Neuronal stem cell (in vitro differentiated cells): ENCODE results near the gene TAP2.
"Not testable (repeated sequence)": the region's sequence is repeated elsewhere in the genome, so short reads cannot be mapped to it uniquely, and the experiment has no call there.

Source experiments
- DNase-seq: peaks from one replicate; pipeline ENCODE4 v3.0.0-alpha.2; 2013; ENCODE audit warnings: low spot score
- H2AFZ ChIP-seq: one replicate; pipeline ENCODE4 v1.6.1; 2013; ENCODE audit warnings: mild to moderate bottlenecking, low read length, inconsistent platforms
- H2AK5ac ChIP-seq: 2 replicates; pipeline ENCODE4 v1.6.1; 2013; ENCODE audit warnings: low read depth, mild to moderate bottlenecking, inconsistent platforms, low read length, moderate library complexity, mixed read lengths
- H2BK120ac ChIP-seq: 2 replicates; pipeline ENCODE4 v1.6.1; 2013; ENCODE audit warnings: low read depth, mild to moderate bottlenecking, inconsistent platforms, low read length, moderate library complexity, mixed read lengths
- H2BK12ac ChIP-seq: one replicate; pipeline ENCODE4 v1.6.1; 2013; ENCODE audit warnings: low read length, inconsistent platforms
- H2BK15ac ChIP-seq: 2 replicates; pipeline ENCODE4 v1.6.1; 2013; ENCODE audit warnings: mild to moderate bottlenecking, low read length, inconsistent platforms, mixed read lengths
- H2BK5ac ChIP-seq: one replicate; pipeline ENCODE4 v1.6.1; 2013; ENCODE audit warnings: inconsistent platforms, mild to moderate bottlenecking, low read length, moderate library complexity
- H3K14ac ChIP-seq: one replicate; pipeline ENCODE4 v1.6.1; 2013; ENCODE audit warnings: low read length, inconsistent platforms
- H3K18ac ChIP-seq: 2 replicates; pipeline ENCODE4 v1.6.1; 2013; ENCODE audit warnings: low read length, inconsistent platforms
- H3K23ac ChIP-seq: 2 replicates; pipeline ENCODE4 v1.6.1; 2013; ENCODE audit warnings: low read depth, mild to moderate bottlenecking, mixed read lengths, low read length, inconsistent platforms; ENCODE audit not compliant: poor library complexity
- H3K27ac ChIP-seq: replicated peaks from 3 replicates; pipeline ENCODE4 v1.5.1; 2013; ENCODE audit warnings: low read length, inconsistent platforms
- H3K27me3 ChIP-seq, 3 experiments: 2 replicates each; pipeline ENCODE4 v1.6.1; 2013; ENCODE audit warnings: low read length in 3 of 3, mild to moderate bottlenecking in 2 of 3, inconsistent platforms in 1 of 3, low read depth in 1 of 3, mixed read lengths in 1 of 3, moderate library complexity in 1 of 3; ENCODE audit not compliant: control insufficient read depth in 3 of 3, insufficient read depth in 3 of 3
- H3K36me3 ChIP-seq, 2 donors: replicated peaks in 1 of 2; 2 replicates each; pipeline ENCODE4 v1.6.1; 2013; ENCODE audit warnings: low read length in 2 of 2; ENCODE audit not compliant: control insufficient read depth in 2 of 2, insufficient read depth in 2 of 2
- H3K4ac ChIP-seq: 2 replicates; pipeline ENCODE4 v1.6.1; 2013; ENCODE audit warnings: inconsistent platforms, mild to moderate bottlenecking, low read length, moderate library complexity
- H3K4me1 ChIP-seq, 2 donors: 1 replicate in 1 of 2; 2 replicates in 1 of 2; pipeline ENCODE4 v1.6.1; 2013; ENCODE audit warnings: low read length in 2 of 2, low read depth in 1 of 2; ENCODE audit not compliant: control insufficient read depth in 2 of 2, insufficient read depth in 1 of 2
- H3K4me2 ChIP-seq: one replicate; pipeline ENCODE4 v1.6.1; 2013; ENCODE audit warnings: mild to moderate bottlenecking, low read length, inconsistent platforms; ENCODE audit not compliant: insufficient read depth, poor library complexity, severe bottlenecking
- H3K4me3 ChIP-seq, 2 donors: 2 replicates each; pipeline ENCODE4 v1.5.1; 2013; ENCODE audit warnings: low read length in 2 of 2, mild to moderate bottlenecking in 2 of 2, inconsistent platforms in 1 of 2, moderate library complexity in 1 of 2
- H3K79me1 ChIP-seq: one replicate; pipeline ENCODE4 v1.6.1; 2013; ENCODE audit warnings: low read depth, mild to moderate bottlenecking, inconsistent platforms, low read length, moderate library complexity
- H3K9ac ChIP-seq: one replicate; pipeline ENCODE4 v1.6.1; 2013; ENCODE audit warnings: mild to moderate bottlenecking, low read depth, low read length, inconsistent platforms; ENCODE audit not compliant: poor library complexity
- H3K9me3 ChIP-seq, 2 donors: replicated peaks in 1 of 2; 2 replicates each; pipeline versions ENCODE3 to v1.6.1; 2013; ENCODE audit warnings: low read length in 2 of 2, mild to moderate bottlenecking in 2 of 2, inconsistent platforms in 1 of 2, low read depth in 1 of 2, mixed read lengths in 1 of 2, moderate library complexity in 1 of 2; ENCODE audit not compliant: control insufficient read depth in 2 of 2, insufficient read depth in 1 of 2
- H4K8ac ChIP-seq: one replicate; pipeline ENCODE4 v1.6.1; 2013; ENCODE audit warnings: low read depth, mild to moderate bottlenecking, inconsistent platforms, low read length, moderate library complexity
- H4K91ac ChIP-seq: one replicate; pipeline ENCODE4 v1.6.1; 2013; ENCODE audit warnings: low read length, low read depth, mild to moderate bottlenecking, inconsistent platforms; ENCODE audit not compliant: poor library complexity
- WGBS, 2 donors: extraction: QIAGEN DNeasy Blood & Tissue Kit; methylation state at CpG; one replicate each; pipeline ENCODE4 v1.1.7; 2013; ENCODE audit warnings: missing lambda C conversion rate in 2 of 2, mixed read lengths in 1 of 2; ENCODE audit not compliant: insufficient read length in 2 of 2, insufficient replicate concordance in 1 of 2; ENCODE audit errors: extremely low coverage in 2 of 2; 5-methylcytosine and 5-hydroxymethylcytosine counted together

Gene TAP2

GRCh38 chr6:32885698-32886286, 47.3 kb upstream of the TAP2 start:
- peaks cover 0 to 54% (median 0%) of the 10 kb centered on the region in 3 experiments for H3K27me3 ChIP-seq
- no peak overlapping the region for H3K9ac ChIP-seq
- H3K4me2 ChIP-seq, result no peak overlapping the region
- no peak overlapping the region for H3K4ac ChIP-seq
- H3K14ac ChIP-seq, result no peak overlapping the region
- H3K27ac ChIP-seq, result no peak overlapping the region
- H3K79me1 ChIP-seq, result no peaks in the 10 kb centered on the region
- H4K91ac ChIP-seq, result no peak overlapping the region
- no peaks in the 10 kb centered on the region for H3K36me3 ChIP-seq
- H3K4me3 ChIP-seq, result no peak overlapping the region
- peak; percentile 36 for DNase-seq
- no peak overlapping the region for H3K23ac ChIP-seq
- H3K9me3 ChIP-seq, result no peaks in the 10 kb centered on the region
- no peak overlapping the region for H2AFZ ChIP-seq
- H2BK12ac ChIP-seq, result no peak overlapping the region
- no peak overlapping the region for H2BK5ac ChIP-seq
- H4K8ac ChIP-seq, result no peak overlapping the region
- H2BK120ac ChIP-seq, result no peak overlapping the region
- no peak overlapping the region for H2BK15ac ChIP-seq
- WGBS, 2 donors, result no CpG with 5 or more reads among the region's 4 CpGs
- no peaks in the 10 kb centered on the region for H3K4me1 ChIP-seq
- no peak overlapping the region for H2AK5ac ChIP-seq
- no peak overlapping the region for H3K18ac ChIP-seq

GRCh38 chr6:32883789-32884188, 45.2 kb upstream of the TAP2 start:
- H2BK120ac ChIP-seq, result no peak overlapping the region
- H3K4me1 ChIP-seq, result no peaks in the 10 kb centered on the region
- H3K18ac ChIP-seq, result peak overlapping the region; percentile 65
- no peak overlapping the region for H3K4ac ChIP-seq
- no peak overlapping the region for H4K91ac ChIP-seq
- no peak overlapping the region for H3K23ac ChIP-seq
- no peak overlapping the region for H2BK12ac ChIP-seq
- no peaks in the 10 kb centered on the region for H3K79me1 ChIP-seq
- H2BK15ac ChIP-seq, result no peak overlapping the region
- H3K14ac ChIP-seq, result no peak overlapping the region
- no peak overlapping the region for H2BK5ac ChIP-seq
- H3K9ac ChIP-seq, result no peak overlapping the region
- no CpG with 5 or more reads among the region's 5 CpGs for WGBS, 2 donors
- H3K27ac ChIP-seq, result no peak overlapping the region
- no peaks in the 10 kb centered on the region for H3K36me3 ChIP-seq
- H2AK5ac ChIP-seq, result no peak overlapping the region
- H4K8ac ChIP-seq, result no peak overlapping the region
- no peak overlapping the region for H2AFZ ChIP-seq
- H3K4me2 ChIP-seq, result no peak overlapping the region
- no peaks in the 10 kb centered on the region for H3K9me3 ChIP-seq
- no peak overlapping the region for H3K4me3 ChIP-seq
- peaks cover 0 to 53% (median 0%) of the 10 kb centered on the region in 3 experiments for H3K27me3 ChIP-seq
- DNase-seq, result no peak

GRCh38 chr6:32882879-32883250, 44.3 kb upstream of the TAP2 start:
- H3K27ac ChIP-seq, result no peak overlapping the region
- H2BK15ac ChIP-seq, result no peak overlapping the region
- no peak overlapping the region for H3K4me3 ChIP-seq
- no peaks in the 10 kb centered on the region for H3K36me3 ChIP-seq
- no peaks in the 10 kb centered on the region for H3K4me1 ChIP-seq
- no peak overlapping the region for H4K8ac ChIP-seq
- no peaks in the 10 kb centered on the region for H3K9me3 ChIP-seq
- no peak overlapping the region for H3K14ac ChIP-seq
- no peak overlapping the region for H3K9ac ChIP-seq
- no peak overlapping the region for H2BK12ac ChIP-seq
- no peak overlapping the region for H2BK120ac ChIP-seq
- no peak overlapping the region for H2AFZ ChIP-seq
- H3K23ac ChIP-seq, result no peak overlapping the region
- no peak overlapping the region for H3K4me2 ChIP-seq
- no peak overlapping the region for H2AK5ac ChIP-seq
- no peak overlapping the region for H4K91ac ChIP-seq
- no peak for DNase-seq
- no peaks in the 10 kb centered on the region for H3K79me1 ChIP-seq
- no peak overlapping the region for H3K4ac ChIP-seq
- H2BK5ac ChIP-seq, result no peak overlapping the region
- no peak overlapping the region for H3K18ac ChIP-seq
- H3K27me3 ChIP-seq, result peaks cover 0 to 45% (median 0%) of the 10 kb centered on the region in 3 experiments
- no CpG with 5 or more reads among the region's 1 CpG for WGBS, 2 donors

GRCh38 chr6:32880962-32881361, 42.4 kb upstream of the TAP2 start:
- not testable (repeated sequence) for H3K9ac ChIP-seq, H2BK5ac ChIP-seq, H4K91ac ChIP-seq, DNase-seq, H3K36me3 ChIP-seq, H3K14ac ChIP-seq, H3K4ac ChIP-seq, H2BK12ac ChIP-seq, H2BK15ac ChIP-seq, H3K4me3 ChIP-seq, H3K27ac ChIP-seq, H3K9me3 ChIP-seq, H3K18ac ChIP-seq, H2AK5ac ChIP-seq, H3K4me1 ChIP-seq, H3K79me1 ChIP-seq, H3K4me2 ChIP-seq, H2AFZ ChIP-seq, H2BK120ac ChIP-seq, H4K8ac ChIP-seq, H3K23ac ChIP-seq
- WGBS, 2 donors, result no CpG with 5 or more reads among the region's 3 CpGs
- peaks cover 0 to 29% (median 0%) of the 10 kb centered on the region in 3 experiments for H3K27me3 ChIP-seq
